ENCODE measurements around the gene AGR2. TPM values are rescaled to one million over a fixed set of nuclear protein-coding genes. Genes with fewer than 3 reads are reported as not detected.

AGR2 gene
- total RNA-seq, 1 donor from 2014 or later = not detected

Other genes with a start within 250 kb of the AGR2 start
- gene ANKMY2, start 159.2 kb downstream of the AGR2 start, total RNA-seq = 9.9 and 15.8 TPM in 2 replicates
- 89.0 and 99.1 TPM in 2 replicates for gene BZW2, start 158.8 kb downstream of the AGR2 start, total RNA-seq
- 19.4 and 24.6 TPM in 2 replicates for gene TSPAN13, start 51.2 kb downstream of the AGR2 start, total RNA-seq
- gene AGR3, start 77.0 kb upstream of the AGR2 start, total RNA-seq = not detected in 2 replicates

Measured in pulmonary artery endothelial cell (primary cell).